Panc1 (cell line): ENCODE data around the gene TIAM2. TPM values are rescaled to one million over a fixed set of nuclear protein-coding genes. Genes with fewer than 3 reads are reported as not detected.

Experiments
- ATAC-seq: fragments of 200-7000 bp; cut with Tn5 transposase; 2 replicates; pipeline ENCODE4 v1.9.1; 2020; ENCODE audit warnings: mild to moderate bottlenecking, moderate library complexity
- BruUV-seq: library from RNA; stranded (reverse); fragments of 400-500 nt; replicated peaks from 2 replicates; lab custom pipeline; 2021; lab: Mats Ljungman, UMichigan
- CTCF ChIA-PET: fragments of 300-600 bp; sonication (Branson Sonifier 250); formaldehyde crosslinking; loops from one replicate; lab custom pipeline; 2022; ENCODE audit warnings: antibody characterized with exemption; lab: Charles Lee
- POLR2A ChIA-PET: fragments of 300-600 bp; sonication (Branson Sonifier 250); formaldehyde crosslinking; loops from one replicate; lab custom pipeline; 2022; ENCODE audit warnings: antibody characterized with exemption; lab: Charles Lee
- DNase-seq: peaks from one replicate; pipeline ENCODE4 v3.0.0-alpha.2; 2010; ENCODE audit warnings: low read depth, low spot score
- H3K27ac ChIP-seq: 2 replicates; pipeline ENCODE4 v1.5.1; 2011; ENCODE audit warnings: mild to moderate bottlenecking, low read length, inconsistent platforms
- H3K27me3 ChIP-seq: fragments of 200-500 bp; sonication (Bioruptor generic); 2 replicates; pipeline ENCODE4 v1.6.0; 2014; ENCODE audit warnings: low read length, inconsistent platforms; ENCODE audit not compliant: control insufficient read depth, insufficient read depth
- H3K36me3 ChIP-seq: fragments of 200-500 bp; sonication (Bioruptor generic); 2 replicates; pipeline ENCODE4 v1.5.1; 2014; ENCODE audit warnings: inconsistent platforms, mild to moderate bottlenecking, low read length, moderate library complexity; ENCODE audit not compliant: control insufficient read depth, insufficient read depth
- H3K4me1 ChIP-seq: 2 replicates; pipeline ENCODE4 v1.5.1; 2011; ENCODE audit warnings: inconsistent platforms, mild to moderate bottlenecking, low read length, moderate library complexity; ENCODE audit not compliant: control insufficient read depth, insufficient read depth
- H3K4me3 ChIP-seq, 2 experiments: 2 replicates each; pipeline ENCODE4 v1.5.1; 2011 to 2012; ENCODE audit warnings: low read depth in 2 of 2, low read length in 2 of 2, mild to moderate bottlenecking in 2 of 2, inconsistent platforms in 1 of 2, moderate library complexity in 1 of 2
- H3K9me3 ChIP-seq: fragments of 200-500 bp; sonication (Bioruptor generic); 2 replicates; pipeline ENCODE4 v1.5.1; 2014; ENCODE audit warnings: low read depth, mild to moderate bottlenecking, inconsistent platforms, low read length, moderate library complexity; ENCODE audit not compliant: control insufficient read depth, insufficient read depth
- POLR2AphosphoS5 ChIP-seq: IDR thresholded peaks from 2 replicates; pipeline ENCODE4 v1.6.1; 2012; ENCODE audit warnings: mild to moderate bottlenecking, low read depth, low read length, moderate library complexity
- SIN3A ChIP-seq: IDR thresholded peaks from 2 replicates; pipeline ENCODE4 v1.6.1; 2012; ENCODE audit warnings: low read depth, mild to moderate bottlenecking, low read length, moderate library complexity, borderline replicate concordance; ENCODE audit not compliant: insufficient read depth
- TCF7L2 ChIP-seq: IDR thresholded peaks from 2 replicates; pipeline ENCODE4 v1.6.1; 2011; ENCODE audit warnings: mild to moderate bottlenecking, low read depth, low read length, inconsistent platforms
- in situ Hi-C: cut with HindIII; loops from 2 replicates; pipeline ENCODE4 v1.10.0; 2016; ENCODE audit warnings: low sequenced_read_pairs, low pct_unique_long_range_greater_than_20kb
- intact Hi-C: fragments of 100-400 bp; cut with micrococcal nuclease; formaldehyde crosslinking; loops from one replicate; pipeline ENCODE4 v1.10.0; 2022; ENCODE audit not compliant: unreplicated experiment
- total RNA-seq: library from RNA; stranded (reverse); gene quantifications from one replicate; pipeline ENCODE4 v1.2.1, GENCODE V29; 2021; ENCODE audit not compliant: unreplicated experiment
- TF ChIP-seq, protein P1 (sequence below), 2 experiments: IDR thresholded peaks; 2 replicates each; pipeline ENCODE4 v1.6.1; 2011 to 2012; ENCODE audit warnings: low read depth in 2 of 2, control low read depth in 1 of 2, low read length in 1 of 2, mild to moderate bottlenecking in 1 of 2, moderate library complexity in 1 of 2; ENCODE audit not compliant: insufficient read depth in 1 of 2
- TF ChIP-seq, protein P2 (sequence below): fragments of 450-650 bp; IDR thresholded peaks from 2 replicates; pipeline ENCODE4 v1.5.1; 2017; ENCODE audit warnings: mild to moderate bottlenecking

Gene TIAM2
- total RNA-seq, 1 experiment from 2014 or later: 14.9 TPM

DNA sequence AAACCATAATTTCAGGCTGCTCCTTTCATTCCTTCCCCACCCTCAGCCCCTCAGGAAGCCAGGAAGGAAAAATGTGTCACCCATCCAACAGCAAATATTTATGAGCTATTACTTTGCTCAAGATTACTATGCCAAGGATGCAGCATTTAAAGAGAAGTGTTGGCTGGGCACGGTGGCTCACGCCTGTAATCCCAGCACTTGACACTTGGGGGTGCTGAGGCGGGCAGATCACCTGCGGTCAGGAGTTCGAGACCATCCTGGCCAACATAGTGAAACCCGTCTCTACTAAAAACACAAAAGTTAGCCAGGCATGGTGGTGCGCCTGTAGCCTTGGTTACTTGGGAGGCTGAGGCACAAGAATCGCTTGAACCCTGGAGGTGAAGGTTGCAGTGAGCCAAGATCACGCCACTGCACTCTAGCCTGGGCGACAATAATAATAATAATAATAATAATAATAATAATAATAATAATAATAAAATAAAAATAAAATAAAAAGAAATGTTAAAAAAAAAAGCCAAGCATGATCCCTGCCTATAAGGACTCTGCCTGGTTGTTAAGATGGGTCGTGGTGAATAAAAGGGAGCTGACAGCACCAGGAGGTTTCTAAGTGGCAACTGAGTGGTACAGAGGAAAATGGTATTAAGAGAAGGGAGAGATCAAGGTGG, 20.5 kb upstream of the TIAM2 start:
- CTCF ChIA-PET: interaction anchor here (0.7 kb wide), 1 partner anchor 455 kb away, joined by 3 read pairs; no protein-coding TSS in a partner anchor
- BruUV-seq: no TSS peak
- in situ Hi-C loops: no loop called here
- no peak overlapping the region for H3K27ac ChIP-seq
- ATAC-seq: no peak
- no peaks in the 10 kb centered on the region for H3K27me3 ChIP-seq
- TF ChIP-seq SIN3A: no peak
- TF ChIP-seq, protein P1, sequence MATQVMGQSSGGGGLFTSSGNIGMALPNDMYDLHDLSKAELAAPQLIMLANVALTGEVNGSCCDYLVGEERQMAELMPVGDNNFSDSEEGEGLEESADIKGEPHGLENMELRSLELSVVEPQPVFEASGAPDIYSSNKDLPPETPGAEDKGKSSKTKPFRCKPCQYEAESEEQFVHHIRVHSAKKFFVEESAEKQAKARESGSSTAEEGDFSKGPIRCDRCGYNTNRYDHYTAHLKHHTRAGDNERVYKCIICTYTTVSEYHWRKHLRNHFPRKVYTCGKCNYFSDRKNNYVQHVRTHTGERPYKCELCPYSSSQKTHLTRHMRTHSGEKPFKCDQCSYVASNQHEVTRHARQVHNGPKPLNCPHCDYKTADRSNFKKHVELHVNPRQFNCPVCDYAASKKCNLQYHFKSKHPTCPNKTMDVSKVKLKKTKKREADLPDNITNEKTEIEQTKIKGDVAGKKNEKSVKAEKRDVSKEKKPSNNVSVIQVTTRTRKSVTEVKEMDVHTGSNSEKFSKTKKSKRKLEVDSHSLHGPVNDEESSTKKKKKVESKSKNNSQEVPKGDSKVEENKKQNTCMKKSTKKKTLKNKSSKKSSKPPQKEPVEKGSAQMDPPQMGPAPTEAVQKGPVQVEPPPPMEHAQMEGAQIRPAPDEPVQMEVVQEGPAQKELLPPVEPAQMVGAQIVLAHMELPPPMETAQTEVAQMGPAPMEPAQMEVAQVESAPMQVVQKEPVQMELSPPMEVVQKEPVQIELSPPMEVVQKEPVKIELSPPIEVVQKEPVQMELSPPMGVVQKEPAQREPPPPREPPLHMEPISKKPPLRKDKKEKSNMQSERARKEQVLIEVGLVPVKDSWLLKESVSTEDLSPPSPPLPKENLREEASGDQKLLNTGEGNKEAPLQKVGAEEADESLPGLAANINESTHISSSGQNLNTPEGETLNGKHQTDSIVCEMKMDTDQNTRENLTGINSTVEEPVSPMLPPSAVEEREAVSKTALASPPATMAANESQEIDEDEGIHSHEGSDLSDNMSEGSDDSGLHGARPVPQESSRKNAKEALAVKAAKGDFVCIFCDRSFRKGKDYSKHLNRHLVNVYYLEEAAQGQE (IDR thresholded peaks at IDR 0.05; ENCODE audit: insufficient read depth in 1 of 2, low read depth in 2 of 2, low read length in 1 of 2): no peak
- no peak for TF ChIP-seq POLR2AphosphoS5
- TF ChIP-seq TCF7L2: no peak
- TF ChIP-seq, protein P2, sequence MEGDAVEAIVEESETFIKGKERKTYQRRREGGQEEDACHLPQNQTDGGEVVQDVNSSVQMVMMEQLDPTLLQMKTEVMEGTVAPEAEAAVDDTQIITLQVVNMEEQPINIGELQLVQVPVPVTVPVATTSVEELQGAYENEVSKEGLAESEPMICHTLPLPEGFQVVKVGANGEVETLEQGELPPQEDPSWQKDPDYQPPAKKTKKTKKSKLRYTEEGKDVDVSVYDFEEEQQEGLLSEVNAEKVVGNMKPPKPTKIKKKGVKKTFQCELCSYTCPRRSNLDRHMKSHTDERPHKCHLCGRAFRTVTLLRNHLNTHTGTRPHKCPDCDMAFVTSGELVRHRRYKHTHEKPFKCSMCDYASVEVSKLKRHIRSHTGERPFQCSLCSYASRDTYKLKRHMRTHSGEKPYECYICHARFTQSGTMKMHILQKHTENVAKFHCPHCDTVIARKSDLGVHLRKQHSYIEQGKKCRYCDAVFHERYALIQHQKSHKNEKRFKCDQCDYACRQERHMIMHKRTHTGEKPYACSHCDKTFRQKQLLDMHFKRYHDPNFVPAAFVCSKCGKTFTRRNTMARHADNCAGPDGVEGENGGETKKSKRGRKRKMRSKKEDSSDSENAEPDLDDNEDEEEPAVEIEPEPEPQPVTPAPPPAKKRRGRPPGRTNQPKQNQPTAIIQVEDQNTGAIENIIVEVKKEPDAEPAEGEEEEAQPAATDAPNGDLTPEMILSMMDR: no peak
- H3K4me1 ChIP-seq: no peaks in the 10 kb centered on the region
- H3K9me3 ChIP-seq: no peaks in the 10 kb centered on the region
- no peak overlapping the region for H3K4me3 ChIP-seq
- POLR2A ChIA-PET: no interaction called here
- DNase-seq: no peak
- no peaks in the 10 kb centered on the region for H3K36me3 ChIP-seq
- intact Hi-C loops: no loop called here

DNA sequence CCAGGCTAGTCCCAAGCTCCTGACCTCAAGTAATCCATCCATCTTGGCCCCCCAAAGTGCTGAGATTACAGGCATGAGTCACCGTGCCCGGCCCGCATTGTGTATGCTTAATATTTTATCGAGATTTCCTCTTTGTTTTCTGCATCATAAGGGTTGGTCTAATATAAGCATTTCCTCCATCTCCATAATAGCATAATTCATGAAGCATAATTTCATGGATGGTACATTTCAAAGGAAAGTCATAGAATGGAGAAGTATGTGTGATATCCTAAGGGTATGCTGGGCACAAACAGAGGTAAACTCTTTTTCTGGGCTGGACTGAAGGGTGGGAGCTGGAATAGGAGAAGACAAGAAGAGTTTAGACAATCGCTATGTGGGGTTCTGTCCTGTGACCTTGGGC, 17.5 kb upstream of the TIAM2 start:
- DNase-seq (no peak), ATAC-seq (no peak)
- BruUV-seq: no TSS peak
- CTCF ChIA-PET: no interaction called here
- POLR2A ChIA-PET: no interaction called here
- Histone ChIP-seq H3K36me3 (no peaks in the 10 kb centered on the region), H3K4me1 (no peaks in the 10 kb centered on the region), H3K27ac (no peak overlapping the region), H3K4me3 (no peak overlapping the region), H3K27me3 (no peaks in the 10 kb centered on the region), H3K9me3 (no peaks in the 10 kb centered on the region)
- TF ChIP-seq, protein P2: no peak
- no peak for TF ChIP-seq POLR2AphosphoS5
- no peak for TF ChIP-seq TCF7L2
- TF ChIP-seq, protein P1 (IDR thresholded peaks at IDR 0.05; ENCODE audit: insufficient read depth in 1 of 2, low read depth in 2 of 2, low read length in 1 of 2): no peak
- no peak for TF ChIP-seq SIN3A
- intact Hi-C loops (no loop called here), in situ Hi-C loops (no loop called here)
